HS-27A (cell line): Measurements from ENCODE around the gene THRSP.
"Not testable (repeated sequence)": the region's sequence is repeated elsewhere in the genome, so short reads cannot be mapped to it uniquely, and the experiment has no call there.

Experiments used
- DNase-seq: peaks from one replicate; pipeline ENCODE4 v3.0.0-alpha.2; 2012; ENCODE audit warnings: low read depth, missing footprints

The THRSP gene

GRCh38 chr11:78039391-78039918 is 24.2 kb upstream of the THRSP start:
- DNase-seq: no peak

GRCh38 chr11:78039919-78040671 is 23.6 kb upstream of the THRSP start:
- peak; percentile 90 for DNase-seq

GRCh38 chr11:78040691-78041379 is 22.8 kb upstream of the THRSP start:
- DNase-seq: no peak

- DNase-seq: not testable (repeated sequence)
Observed at GRCh38 chr11:78041380-78041719, 22.3 kb upstream of the THRSP start.

GRCh38 chr11:78041843-78042440 is 21.7 kb upstream of the THRSP start:
- no peak for DNase-seq

- DNase-seq: no peak
Observed at GRCh38 chr11:78044706-78045105, 19.0 kb upstream of the THRSP start.

- DNase-seq: peak; percentile 52
Observed at GRCh38 chr11:78045851-78046485, 17.7 kb upstream of the THRSP start.

- no peak for DNase-seq
Observed at GRCh38 chr11:78046486-78046854, 17.2 kb upstream of the THRSP start.

GRCh38 chr11:78048561-78048960 is 15.1 kb upstream of the THRSP start:
- DNase-seq: no peak

GRCh38 chr11:78049348-78049747 is 14.3 kb upstream of the THRSP start:
- DNase-seq: no peak

GRCh38 chr11:78050964-78051831 is 12.5 kb upstream of the THRSP start:
- peak; percentile 69 for DNase-seq

GRCh38 chr11:78054971-78055370 is 8.7 kb upstream of the THRSP start:
- no peak for DNase-seq

GRCh38 chr11:78056093-78056492 is 7.6 kb upstream of the THRSP start:
- no peak for DNase-seq

GRCh38 chr11:78057462-78058055 is 6.1 kb upstream of the THRSP start:
- DNase-seq: no peak

GRCh38 chr11:78059749-78060328 is 3.8 kb upstream of the THRSP start:
- DNase-seq: not testable (repeated sequence)

GRCh38 chr11:78060533-78060932 is 3.1 kb upstream of the THRSP start:
- DNase-seq: no peak

- DNase-seq: no peak
Observed at GRCh38 chr11:78061088-78061920, 2.4 kb upstream of the THRSP start.

GRCh38 chr11:78061921-78062311 is 1.7 kb upstream of the THRSP start:
- DNase-seq: no peak

- no peak for DNase-seq
Observed at GRCh38 chr11:78062671-78063070, 990 bp upstream of the THRSP start.

GRCh38 chr11:78065203-78065602 is 1.5 kb downstream of the THRSP start:
- DNase-seq: no peak
